K562 (cell line): ENCODE data around the gene INHA. TPM values are rescaled to one million over a fixed set of nuclear protein-coding genes. Genes with fewer than 3 reads are reported as not detected.

Source experiments
- ATAC-seq: fragments of 200-7000 bp; cut with Tn5 transposase; 3 replicates; pipeline ENCODE4 v1.9.1; 2020; ENCODE audit warnings: moderate library complexity
- BruUV-seq: library from RNA; stranded (reverse); fragments of 400-500 nt; replicated peaks from 2 replicates; lab custom pipeline; 2021; lab: Mats Ljungman, UMichigan
- CTCF ChIA-PET: fragments of 300-600 bp; formaldehyde crosslinking; extraction: SDS; loops from one replicate; lab custom pipeline; 2021; ENCODE audit warnings: low intra/inter-chr PET ratio; lab: Yijun Ruan, JAX
- POLR2A ChIA-PET: fragments of 300-600, 350-650 bp; sonication (Branson Sonifier 250); formaldehyde crosslinking; extraction: SDS; loops from one replicate; lab custom pipeline; 2021; ENCODE audit warnings: antibody characterized with exemption, inconsistent platforms; lab: Yijun Ruan, JAX
- DNase-seq, 4 experiments: peaks; one replicate each; pipeline versions ENCODE4 v3.0.0 to v3.0.0-alpha.2; 2011 to 2018; ENCODE audit warnings: low spot score in 3 of 4, mixed read lengths in 3 of 4; ENCODE audit errors: extremely low read depth in 1 of 4
- FAIRE-seq: peaks from 2 replicates; lab custom pipeline; 2011; peaks lifted over from hg19 to GRCh38; lab: Jason Lieb, UNC
- H2AFZ ChIP-seq: 2 replicates; pipeline ENCODE4 v1.6.0; 2011; ENCODE audit warnings: low read depth, low read length, control low read depth, inconsistent platforms
- H3K27ac ChIP-seq: fragments of 200-600 bp; 3 replicates; pipeline ENCODE4 v1.8.0; 2011; ENCODE audit warnings: low read depth, mild to moderate bottlenecking, control low read depth, inconsistent platforms, low read length, moderate library complexity, mixed read lengths; ENCODE audit errors: extremely low read depth
- H3K27me3 ChIP-seq, 2 experiments: fragments of 300-600 bp in 1 of 2; 2 replicates in 1 of 2; 3 replicates in 1 of 2; pipeline versions ENCODE4 v1.6.0 to v1.8.0; 2011; ENCODE audit warnings: inconsistent platforms in 2 of 2, low read length in 2 of 2, mild to moderate bottlenecking in 1 of 2, mixed read lengths in 1 of 2, moderate library complexity in 1 of 2; ENCODE audit not compliant: control insufficient read depth in 2 of 2, insufficient read depth in 2 of 2
- H3K36me3 ChIP-seq: fragments of 300-600 bp; 3 replicates; pipeline ENCODE4 v1.8.0; 2011; ENCODE audit warnings: mild to moderate bottlenecking, low read length, inconsistent platforms; ENCODE audit not compliant: control insufficient read depth, insufficient read depth
- H3K4me1 ChIP-seq, 2 experiments: fragments of 200-600 bp in 1 of 2; replicated peaks in 1 of 2; 2 replicates in 1 of 2; 3 replicates in 1 of 2; pipeline versions ENCODE4 v1.5.1 to v1.8.0; 2011; ENCODE audit warnings: inconsistent platforms in 2 of 2, low read length in 2 of 2, mild to moderate bottlenecking in 1 of 2, mixed read lengths in 1 of 2, moderate library complexity in 1 of 2; ENCODE audit not compliant: control insufficient read depth in 2 of 2, insufficient read depth in 2 of 2
- H3K4me2 ChIP-seq: 2 replicates; pipeline ENCODE4 v1.6.1; 2011; ENCODE audit warnings: low read length, control low read depth, inconsistent platforms, mixed read lengths; ENCODE audit not compliant: insufficient read depth
- H3K4me3 ChIP-seq: fragments of 200-600 bp; sonication (generic), shearing (Covaris generic); 2 replicates; pipeline ENCODE4 v1.5.1; 2016; ENCODE audit warnings: control low read depth, inconsistent platforms
- H3K79me2 ChIP-seq: fragments of 200-600 bp; 3 replicates; pipeline ENCODE4 v1.8.0; 2011; ENCODE audit warnings: low read length, inconsistent platforms; ENCODE audit not compliant: control insufficient read depth, insufficient read depth
- H3K9ac ChIP-seq, 2 experiments: 2 replicates each; pipeline versions ENCODE4 v1.6.0 to v1.6.1; 2011; ENCODE audit warnings: low read depth in 2 of 2, low read length in 2 of 2, control low read depth in 1 of 2, inconsistent platforms in 1 of 2, mild to moderate bottlenecking in 1 of 2, mixed read lengths in 1 of 2; ENCODE audit not compliant: insufficient read depth in 1 of 2
- H3K9me1 ChIP-seq: one replicate; pipeline ENCODE4 v1.6.0; 2011; ENCODE audit warnings: inconsistent platforms, mild to moderate bottlenecking, low read length, moderate library complexity; ENCODE audit not compliant: control insufficient read depth, insufficient read depth
- H3K9me3 ChIP-seq: replicated peaks from 2 replicates; pipeline ENCODE4 v1.5.1; 2011; ENCODE audit warnings: low read depth, low read length, inconsistent platforms; ENCODE audit not compliant: control insufficient read depth, insufficient read depth
- H4K20me1 ChIP-seq: replicated peaks from 2 replicates; pipeline ENCODE4 v1.6.1; 2011; ENCODE audit warnings: low read length, inconsistent platforms, mixed read lengths; ENCODE audit not compliant: control insufficient read depth, insufficient read depth
- CBX3 ChIP-seq, 2 experiments: IDR thresholded peaks; 1 replicate in 1 of 2; 2 replicates in 1 of 2; pipeline ENCODE4 v1.6.1; 2012; ENCODE audit warnings: inconsistent platforms in 2 of 2, low read length in 2 of 2, borderline replicate concordance in 1 of 2, control low read depth in 1 of 2
- NCOA4 ChIP-seq: fragments of 450-650 bp; IDR thresholded peaks from 2 replicates; pipeline ENCODE4 v1.6.1; 2018; ENCODE audit warnings: mild to moderate bottlenecking; ENCODE audit not compliant: partially characterized antibody
- SPI1 ChIP-seq: IDR thresholded peaks from 2 replicates; pipeline ENCODE4 v1.6.1; 2011; ENCODE audit warnings: low read depth, low read length, control low read depth, borderline replicate concordance
- U2AF2 ChIP-seq: fragments of 200-400 bp; formaldehyde crosslinking; optimal IDR thresholded peaks from 2 replicates; pipeline ENCODE3; 2017; ENCODE audit warnings: low read depth, mild to moderate bottlenecking, low read length
- ZNF212 ChIP-seq: fragments of 450-650 bp; formaldehyde crosslinking; IDR thresholded peaks from 2 replicates; pipeline ENCODE4 v1.4.0; 2020; ENCODE audit warnings: mild to moderate bottlenecking
- WGBS: fragments of 100-300 bp; shearing (Covaris generic); methylation state at CpG from one replicate; pipeline ENCODE4 v1.1.6; 2016; ENCODE audit warnings: low coverage, mixed read lengths; ENCODE audit not compliant: insufficient coverage; ENCODE audit errors: missing lambda C conversion rate; 5-methylcytosine and 5-hydroxymethylcytosine counted together
- in situ Hi-C: fragments of 300-500 bp; cut with MboI; formaldehyde crosslinking; loops from 4 replicates; pipeline ENCODE4 v1.15.0; 2018; ENCODE audit warnings: inconsistent platforms, mixed read lengths
- intact Hi-C: fragments of 100-400 bp; cut with micrococcal nuclease; formaldehyde crosslinking; loops from 2 replicates; pipeline ENCODE4 v1.14.2; 2022
- polyA plus RNA-seq, 8 experiments: library from polyadenylated mRNA; depleted of rRNA in 4 of 8; stranded (reverse) in 5 of 8; unstranded in 3 of 8; fragments of >200 nt; fragmentation: Nextera tagmentation in 2 of 8; fragmentation: Illumina TruSeq in 1 of 8; extraction: Ambion mirVana in 2 of 8; extraction: Trizol in 1 of 8; gene quantifications; 2 replicates each; pipeline versions ENCODE4 v1.2.1 to v1.2.3, GENCODE V29; 2011 to 2014; ENCODE audit warnings: inconsistent platforms in 1 of 8, missing spikeins in 1 of 8
- total RNA-seq, 7 experiments: library from RNA; depleted of rRNA in 6 of 7; stranded (reverse); fragments of >200 nt in 6 of 7; fragmentation: Illumina TruSeq in 2 of 7; extraction: Trizol in 2 of 7; gene quantifications; 2 replicates each; pipeline versions ENCODE4 v1.2.1 to v1.2.3, GENCODE V29; 2011 to 2021; ENCODE audit warnings: low replicate concordance in 1 of 7
- TF ChIP-seq, protein P1 (sequence below), 2 experiments: fragments of 250-450 bp in 1 of 2; fragments of 450-650 bp in 1 of 2; sonication (Bioruptor Pico) in 1 of 2; IDR thresholded peaks; 2 replicates each; pipeline versions ENCODE4 v1.6.1 to v1.8.0; 2016 to 2021; ENCODE audit warnings: mild to moderate bottlenecking in 2 of 2, moderate library complexity in 2 of 2, missing compliant biosample characterization in 1 of 2, missing genetic modification characterization in 1 of 2
- TF ChIP-seq, protein P2 (sequence below): fragments of 450-650 bp; formaldehyde crosslinking; IDR thresholded peaks from 2 replicates; pipeline ENCODE4 v1.4.0; 2020; ENCODE audit warnings: mild to moderate bottlenecking

The INHA gene
- total and polyA plus RNA-seq, 9 of the 15 experiments (the other 6 are each of a cell fraction or from before 2014, with no cell fraction given) = 0.07 to 1.9 (median 0.40) TPM

DNA sequence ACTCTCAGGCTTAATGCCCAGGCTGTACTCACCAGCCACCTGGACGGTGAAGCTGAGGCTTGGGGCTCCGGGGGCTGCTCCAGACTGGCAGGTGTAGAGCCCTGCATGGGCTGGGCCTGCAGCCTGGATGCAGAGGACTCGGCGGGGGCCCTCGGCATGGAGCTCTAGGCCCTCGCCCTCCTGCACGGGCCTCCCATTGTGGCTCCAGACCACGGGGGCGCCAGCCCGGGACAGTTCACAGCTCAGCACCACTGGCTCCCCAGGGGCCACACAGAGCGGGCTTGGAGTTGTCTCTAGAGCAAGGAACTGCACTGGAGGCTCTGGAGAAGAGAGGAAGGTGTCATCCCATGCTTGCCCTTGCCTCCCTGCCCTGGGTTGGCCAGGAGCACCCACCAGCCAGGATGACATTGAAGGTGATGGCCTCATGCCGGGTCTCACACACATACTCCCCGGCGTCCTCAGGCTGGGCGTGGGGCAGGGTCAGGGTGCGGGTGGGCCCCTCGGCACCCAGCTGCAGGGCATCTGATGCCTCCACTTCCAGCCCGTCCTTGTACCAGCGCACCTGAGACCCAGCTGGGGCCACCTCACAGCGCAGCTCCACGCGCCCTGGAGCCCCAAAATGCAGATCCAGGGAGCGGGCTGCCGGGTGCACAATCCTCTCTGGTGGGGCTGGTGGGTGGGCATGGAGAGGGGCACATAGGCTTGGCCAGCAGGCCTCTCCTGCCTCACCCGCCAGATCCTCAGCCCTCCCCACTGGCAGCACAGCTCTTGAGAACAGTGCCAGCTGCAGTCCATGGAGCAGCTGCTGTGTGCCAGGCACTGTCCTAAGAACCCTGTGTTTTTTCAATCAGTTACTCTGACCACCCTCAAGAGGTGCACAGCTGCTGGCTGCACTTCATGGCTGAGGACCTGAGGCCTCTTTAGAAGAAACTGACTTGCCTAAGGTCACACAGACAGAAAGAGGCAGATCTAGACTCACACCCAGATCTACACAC, 14.0 kb upstream of the INHA start (continued):
- TF ChIP-seq, protein P1, sequence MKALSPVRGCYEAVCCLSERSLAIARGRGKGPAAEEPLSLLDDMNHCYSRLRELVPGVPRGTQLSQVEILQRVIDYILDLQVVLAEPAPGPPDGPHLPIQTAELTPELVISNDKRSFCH (CRISPR knock-in tag; IDR thresholded peaks at IDR 0.05) = no peak
- TF ChIP-seq, protein P1 (tag; IDR thresholded peaks at IDR 0.05) = no peak
- TF ChIP-seq NCOA4 (no peak), CBX3 (IDR thresholded peaks at IDR 0.05; ENCODE audit: borderline replicate concordance in 1 of 2, low read length in 2 of 2) (no peak)
- TF ChIP-seq, protein P2, sequence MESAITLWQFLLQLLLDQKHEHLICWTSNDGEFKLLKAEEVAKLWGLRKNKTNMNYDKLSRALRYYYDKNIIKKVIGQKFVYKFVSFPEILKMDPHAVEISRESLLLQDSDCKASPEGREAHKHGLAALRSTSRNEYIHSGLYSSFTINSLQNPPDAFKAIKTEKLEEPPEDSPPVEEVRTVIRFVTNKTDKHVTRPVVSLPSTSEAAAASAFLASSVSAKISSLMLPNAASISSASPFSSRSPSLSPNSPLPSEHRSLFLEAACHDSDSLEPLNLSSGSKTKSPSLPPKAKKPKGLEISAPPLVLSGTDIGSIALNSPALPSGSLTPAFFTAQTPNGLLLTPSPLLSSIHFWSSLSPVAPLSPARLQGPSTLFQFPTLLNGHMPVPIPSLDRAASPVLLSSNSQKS = no peak

DNA sequence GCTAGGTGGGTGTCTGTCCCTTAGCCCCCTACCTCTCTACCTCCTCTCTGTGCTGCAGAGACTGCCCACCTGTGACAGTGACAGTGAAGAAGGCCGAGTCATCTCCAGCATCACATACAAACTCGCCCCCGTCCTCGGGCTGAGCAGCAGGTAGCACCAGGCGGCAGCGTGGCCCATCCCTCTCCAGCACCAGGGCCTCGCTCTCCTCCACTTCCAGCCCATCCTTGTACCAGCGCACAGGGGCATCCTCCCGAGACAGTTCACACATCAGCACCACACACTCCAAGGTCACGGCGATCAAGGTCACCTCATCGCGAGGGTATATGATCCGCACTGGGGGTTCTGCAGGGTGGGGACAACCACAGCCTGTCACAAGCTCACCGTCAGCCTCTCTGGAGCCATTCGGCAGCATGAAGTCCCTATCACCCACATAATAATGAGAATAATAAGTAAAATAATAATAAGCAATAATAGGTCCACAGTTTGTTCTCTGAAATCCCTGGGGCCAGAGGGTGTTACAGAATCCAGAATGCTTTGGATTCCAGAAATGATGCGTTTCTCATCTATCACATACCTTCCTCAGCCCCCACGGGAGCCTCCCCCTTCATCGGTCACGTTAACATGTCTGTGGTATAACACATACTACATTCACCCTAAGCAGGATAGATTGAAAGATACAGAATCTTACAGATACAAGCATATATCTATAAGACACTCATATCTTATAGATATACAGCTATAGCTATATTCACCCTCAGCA, 12.8 kb upstream of the INHA start:
- intact Hi-C loops (no loop called here), in situ Hi-C loops (no loop called here)
- Histone ChIP-seq H3K4me3 (no peak overlapping the region), H3K79me2 (no peaks in the 10 kb centered on the region), H3K4me2 (no peak overlapping the region), H3K27ac (no peak overlapping the region), H3K9me3 (no peaks in the 10 kb centered on the region), H2AFZ (no peak overlapping the region), H3K27me3 (peaks cover 0 to 8% of the 10 kb centered on the region in 2 experiments; a peak in 3 of 5 replicates), H3K9me1 (no peaks in the 10 kb centered on the region), H3K4me1 (peaks cover 2 to 47% of the 10 kb centered on the region in 2 experiments; a peak in 2 of 5 replicates), H3K9ac (no peak overlapping the region; a peak in 1 of 4 replicates), H3K36me3 (no peaks in the 10 kb centered on the region), H4K20me1 (no peaks in the 10 kb centered on the region)
- DNase-seq (no peak), FAIRE-seq (no peak), ATAC-seq (no peak)
- no peak for TF ChIP-seq U2AF2
- no peak for TF ChIP-seq SPI1
- no peak for TF ChIP-seq ZNF212 (CRISPR knock-in tag)
- WGBS = 34% methylated on average over 9 of the region's 20 CpGs
- CTCF ChIA-PET = no interaction called here
- BruUV-seq = no TSS peak
- POLR2A ChIA-PET = interaction anchor here (0.6 to 1.0 kb wide), 3 partner anchors 11 to 69 kb away, joined by 3 to 5 read pairs (median 3); partner anchors contain the start of gene OBSL1
